NCI-H1694 (cell line): ENCODE data around the gene KCNK13.
"Not testable (repeated sequence)": the region's sequence is repeated elsewhere in the genome, so short reads cannot be mapped to it uniquely, and the experiment has no call there.

Experiments
- DNase-seq: peaks from one replicate; lab custom pipeline; 2025; lab: John Stamatoyannopoulos, UW

Gene KCNK13

DNA sequence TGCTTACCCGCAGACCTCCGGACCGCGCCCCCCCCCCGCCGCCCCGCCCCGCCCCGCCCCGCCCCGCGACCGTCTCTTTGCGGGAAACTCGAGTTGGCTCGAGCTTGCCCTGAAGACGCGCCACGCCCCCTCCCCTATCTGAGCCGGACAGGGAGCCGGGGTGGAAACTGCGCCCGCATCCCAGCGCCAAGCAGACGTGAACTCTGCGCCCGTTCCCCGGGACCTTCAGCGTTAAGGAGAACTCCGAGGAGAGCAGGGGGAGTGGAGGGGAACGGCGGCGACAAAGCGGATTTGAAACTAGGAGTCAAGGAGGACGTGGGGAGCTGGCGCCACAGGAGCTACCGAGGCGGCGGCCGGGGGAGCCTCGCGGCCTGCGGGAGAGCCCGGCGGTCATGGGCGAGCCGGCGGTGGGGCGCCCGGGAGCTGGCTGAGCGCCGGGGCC, at the start of gene KCNK13:
Gene KCNK13, plus strand, starts transcription at position 310 of the 442 bp plus-strand sequence. CDS start 212 bp downstream, outside the sequence.
- DNase-seq: no peak

DNA sequence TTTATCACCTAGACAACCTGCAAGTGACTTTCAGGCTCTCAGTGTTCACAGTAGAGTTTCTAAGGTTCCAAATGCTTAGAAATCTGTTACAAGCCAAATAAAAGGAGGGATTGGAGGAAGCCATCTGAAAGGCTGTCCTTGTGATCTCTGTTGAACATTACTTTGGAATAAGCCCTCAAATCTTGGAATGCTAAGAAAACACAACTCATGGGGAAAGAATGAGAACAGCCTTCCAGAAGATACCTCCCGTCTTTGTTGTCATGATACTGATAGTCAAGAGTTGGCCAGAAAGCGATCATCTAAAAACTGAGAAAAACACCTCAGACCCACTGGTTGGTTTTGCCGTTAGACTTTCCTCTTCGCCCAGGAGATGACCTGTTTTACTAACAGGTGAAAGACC, 44.4 kb upstream of the KCNK13 start:
- DNase-seq: no peak

DNA sequence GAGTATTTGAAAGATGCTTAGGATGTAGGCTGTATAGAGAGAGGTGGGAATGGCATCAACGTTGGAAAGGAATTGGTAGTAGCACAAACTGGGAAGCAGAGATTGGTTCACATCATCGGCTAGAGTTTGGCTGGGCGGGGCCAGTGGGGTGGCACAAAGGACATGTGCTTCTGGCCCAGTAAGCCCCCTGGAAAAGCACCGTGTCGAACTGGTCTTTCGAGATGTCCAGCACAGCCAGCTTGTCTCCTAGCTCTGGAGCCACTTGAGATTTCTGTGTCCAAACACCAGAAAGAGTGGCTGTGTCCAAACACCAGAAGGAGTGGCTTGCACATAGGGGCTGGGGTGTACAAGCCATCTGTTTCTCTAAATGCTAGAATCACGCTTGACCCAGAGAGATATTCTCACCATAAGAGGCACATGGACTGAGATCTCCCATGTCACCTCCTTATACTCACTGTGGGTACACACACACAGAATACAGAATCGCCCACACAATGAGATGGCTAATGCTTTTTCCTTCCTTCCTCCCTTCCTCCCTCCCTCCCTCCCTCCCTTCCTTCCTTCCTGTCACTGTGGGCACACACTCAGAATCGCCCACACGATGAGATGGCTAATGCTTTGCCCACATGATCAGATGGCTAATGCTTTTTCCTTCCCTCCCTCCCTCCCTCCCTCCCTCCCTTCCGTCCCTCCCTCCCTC, 41.8 kb upstream of the KCNK13 start:
- DNase-seq: no peak

DNA sequence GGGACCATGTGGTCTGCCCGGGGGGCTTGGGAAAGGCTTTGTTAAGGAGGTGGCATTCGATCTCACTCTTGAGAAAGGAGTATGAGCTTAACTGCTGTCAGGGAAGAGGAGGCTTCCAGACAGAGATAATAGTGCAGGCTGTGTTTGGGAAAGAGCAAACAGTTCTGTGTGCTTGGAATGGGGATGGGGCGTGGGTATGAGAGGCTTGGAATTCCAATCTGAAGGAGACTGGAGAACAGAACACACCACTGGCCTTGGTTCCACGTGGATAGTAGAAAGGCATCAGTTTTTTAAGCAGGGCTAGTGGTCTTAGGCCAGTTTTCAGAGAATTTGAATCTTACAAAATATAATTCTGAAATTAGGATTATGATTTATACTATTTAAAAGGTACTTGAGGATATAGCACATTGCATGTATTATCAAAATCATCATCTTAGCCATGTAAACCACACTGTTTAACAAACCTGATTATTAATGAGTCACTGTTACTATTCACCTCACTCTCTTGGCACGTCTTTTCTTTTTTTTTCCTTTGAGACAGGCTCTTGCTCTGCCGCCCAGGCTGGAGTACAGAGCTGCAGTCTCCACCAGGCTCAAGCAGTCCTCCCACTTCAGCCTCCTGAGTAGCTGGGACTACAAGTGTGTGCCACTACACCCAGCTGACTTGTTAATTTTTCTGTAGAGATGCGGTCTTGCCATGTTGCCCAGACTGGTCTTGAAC, 38.5 kb upstream of the KCNK13 start:
- DNase-seq: no peak

DNA sequence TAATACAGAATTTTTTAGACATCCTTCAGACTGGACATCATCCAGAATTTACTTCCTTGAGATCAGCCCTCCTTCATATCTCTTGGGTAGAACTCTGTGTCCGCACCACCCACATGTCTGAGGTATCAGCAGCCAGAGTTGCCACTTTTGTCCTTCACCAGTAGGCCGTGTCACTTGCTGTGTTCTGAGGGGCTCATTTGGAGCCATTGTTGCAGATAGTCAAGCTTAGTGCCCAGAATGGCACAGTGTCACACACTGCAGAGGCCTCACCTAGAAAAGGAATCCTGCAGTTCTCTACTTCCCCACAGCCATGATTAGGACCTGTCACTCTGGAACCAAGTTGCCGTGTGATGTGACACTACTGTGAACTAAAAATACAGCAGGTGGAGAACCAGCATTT, 36.9 kb upstream of the KCNK13 start:
- DNase-seq: no peak

DNA sequence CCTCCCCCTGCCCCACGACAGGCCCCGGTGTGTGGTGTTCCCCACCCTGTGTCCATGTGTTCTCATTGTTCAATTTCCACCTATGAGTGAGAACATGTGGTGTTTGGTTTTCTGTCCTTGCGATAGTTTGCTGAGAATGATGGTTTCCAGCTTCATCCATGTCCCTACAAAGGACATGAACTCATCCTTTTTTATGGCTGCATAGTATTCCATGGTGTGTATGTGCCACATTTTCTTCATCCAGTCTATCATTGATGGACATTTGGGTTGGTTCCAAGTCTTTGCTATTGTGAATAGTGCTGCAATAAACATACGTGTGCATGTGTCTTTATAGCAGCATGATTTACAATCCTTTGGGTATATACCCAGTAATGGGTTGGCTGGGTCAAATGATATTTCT, 35.2 kb upstream of the KCNK13 start:
- not testable (repeated sequence) for DNase-seq

DNA sequence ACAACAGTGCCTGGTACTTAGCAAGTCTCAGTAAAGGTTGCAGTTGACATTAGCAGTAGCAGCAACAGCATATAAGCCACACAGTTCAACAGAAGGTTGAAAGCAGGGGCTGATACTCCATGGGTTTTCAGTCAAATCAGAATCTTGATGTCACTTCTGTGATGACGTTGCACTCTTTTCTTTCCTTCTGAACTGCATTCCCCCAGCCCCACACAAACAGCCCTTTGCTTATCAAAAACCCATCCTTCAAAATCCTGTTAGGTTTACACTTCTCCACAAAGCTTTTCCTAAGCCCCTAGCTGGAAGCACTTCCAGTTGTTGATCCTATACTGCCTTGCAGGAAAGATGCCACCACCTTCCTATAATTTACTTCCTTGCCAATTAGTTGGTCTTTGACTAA, 34.0 kb upstream of the KCNK13 start:
- DNase-seq: no peak

DNA sequence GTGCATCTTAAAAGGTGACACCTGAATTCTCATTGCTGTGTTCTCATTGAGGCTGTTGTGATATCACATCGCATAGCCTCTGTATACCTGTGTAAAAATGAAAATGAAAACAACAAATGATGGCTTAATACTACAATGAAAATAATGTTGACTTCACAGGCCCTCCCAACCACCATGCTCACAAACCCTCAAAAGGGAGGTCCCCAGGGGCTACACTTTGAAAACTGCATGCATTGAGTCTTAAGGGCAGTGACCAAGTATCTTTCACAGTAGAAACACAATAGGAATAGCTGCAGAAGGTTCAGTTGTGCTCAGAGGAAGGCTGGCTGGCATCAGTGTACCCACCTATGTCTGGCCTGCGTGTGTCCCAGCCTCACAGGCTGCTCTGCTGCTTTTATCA, 27.6 kb upstream of the KCNK13 start:
- DNase-seq: no peak

DNA sequence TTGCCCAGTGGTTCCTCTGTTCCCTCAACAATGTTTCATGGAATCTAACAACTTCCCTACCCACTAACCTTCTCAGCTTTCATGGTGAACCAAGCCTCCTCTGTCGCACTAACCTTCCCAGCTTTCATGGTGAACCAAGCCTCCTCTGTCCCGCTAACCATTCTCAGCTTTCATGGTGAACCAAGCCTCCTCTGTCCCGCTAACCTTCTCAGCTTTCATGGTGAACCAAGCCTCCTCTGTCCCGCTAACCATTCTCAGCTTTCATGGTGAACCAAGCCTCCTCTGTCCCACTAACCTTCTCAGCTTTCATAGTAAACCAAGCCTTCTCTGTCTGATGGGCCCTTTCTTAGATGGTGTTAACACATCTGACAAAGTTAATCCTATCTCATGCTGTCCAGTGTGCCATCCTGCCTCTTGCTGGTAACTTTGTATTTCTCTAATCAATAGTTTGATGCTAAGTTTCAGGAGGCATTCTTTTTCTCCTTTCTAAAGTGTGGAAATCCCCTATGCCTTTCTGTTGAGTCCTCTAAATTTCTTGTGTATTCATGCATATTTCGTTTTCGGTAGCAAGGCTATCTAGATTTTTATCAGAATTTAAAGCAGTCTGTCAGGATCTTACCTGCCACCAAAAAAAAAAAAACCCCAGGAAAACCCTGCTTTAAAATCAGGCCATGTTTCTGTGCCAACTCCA, 26.8 kb upstream of the KCNK13 start:
- DNase-seq: no peak

DNA sequence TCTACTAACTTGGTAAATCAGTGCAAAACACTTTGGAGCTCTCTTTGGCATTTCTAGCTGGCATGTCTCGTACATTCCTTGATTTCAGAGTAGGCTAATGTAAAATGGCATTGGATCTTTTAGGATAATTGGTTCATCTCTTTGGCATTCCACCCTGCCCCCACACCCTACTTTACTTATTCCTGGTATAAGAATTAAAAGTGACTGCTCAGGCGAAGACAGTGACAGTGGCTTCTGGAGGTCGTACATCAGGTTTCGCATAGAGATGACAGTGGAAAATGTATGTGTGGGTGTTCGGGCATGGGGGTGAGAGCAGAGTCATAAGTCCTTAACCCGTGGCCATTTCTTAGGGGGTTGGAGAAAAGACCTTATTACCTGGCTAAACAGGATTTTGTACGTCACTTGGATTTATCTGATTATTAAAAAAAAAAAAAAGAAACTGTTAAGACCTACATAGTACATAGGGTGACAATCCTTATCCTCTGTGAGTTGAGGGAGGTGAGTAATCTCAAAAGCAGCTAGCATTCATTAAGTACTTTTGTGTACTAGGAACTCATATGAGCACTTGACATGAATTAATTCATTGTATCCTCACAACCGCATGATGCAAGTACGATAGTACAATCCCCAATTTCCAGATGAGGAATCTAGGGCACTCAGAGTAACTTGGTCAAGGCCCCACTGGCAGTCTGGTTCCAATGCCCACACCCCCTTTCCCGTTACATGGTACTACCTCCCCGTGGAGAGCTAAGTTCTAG, 22.4 kb upstream of the KCNK13 start:
- no peak for DNase-seq

DNA sequence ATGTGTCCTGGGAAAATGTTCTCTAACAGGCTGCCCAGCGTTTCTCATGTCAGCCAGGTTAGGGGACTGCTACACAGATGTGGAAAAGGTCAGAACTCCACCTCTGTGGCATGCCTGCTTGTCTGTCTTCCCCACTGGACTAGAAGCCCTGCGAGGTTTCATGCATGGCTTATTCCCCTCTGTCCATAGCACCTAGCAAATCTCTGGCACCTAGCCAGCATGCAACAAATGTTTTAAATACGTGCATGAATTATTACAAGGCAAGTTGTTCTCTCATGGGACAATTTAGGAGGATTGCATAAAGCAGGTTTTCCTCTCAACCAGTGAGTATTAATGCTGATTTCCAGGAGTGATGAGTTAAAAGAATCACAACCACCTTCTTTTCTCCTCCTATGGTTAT, 21.4 kb upstream of the KCNK13 start:
- DNase-seq: no peak

DNA sequence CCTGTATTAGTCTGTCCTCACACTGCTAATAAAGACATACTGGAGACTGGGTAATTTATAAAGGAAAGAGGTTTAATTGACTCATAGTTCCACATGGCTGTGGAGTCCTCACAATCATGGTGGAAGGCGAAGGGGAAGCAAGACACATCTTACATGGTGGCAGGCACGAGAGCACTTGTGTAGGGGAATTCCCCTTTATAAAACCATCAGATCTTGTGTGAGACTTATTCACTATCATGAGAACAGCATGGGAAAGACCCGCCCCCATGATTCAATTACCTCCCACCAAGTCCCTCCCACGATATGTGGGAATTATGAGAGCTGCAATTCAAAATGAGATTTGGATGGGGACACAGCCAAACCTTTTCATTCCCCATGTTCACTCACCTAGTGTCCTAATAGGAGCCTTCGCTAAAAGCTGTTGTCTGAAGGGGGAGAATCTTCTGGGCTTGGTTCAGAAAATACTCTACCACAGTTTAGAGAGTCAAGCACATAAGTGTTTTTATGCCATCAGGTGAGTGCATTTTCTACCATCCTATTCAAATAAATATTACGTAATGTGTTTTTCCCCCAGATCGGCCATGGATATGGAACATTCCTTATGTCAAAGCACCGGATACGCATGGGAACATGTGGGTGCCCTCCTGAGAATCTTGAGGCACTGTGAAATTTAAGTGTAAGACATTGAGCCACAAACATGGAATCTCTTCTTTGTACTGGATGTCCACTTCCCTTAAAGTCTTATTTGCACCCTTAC, 19.1 kb upstream of the KCNK13 start:
- no peak for DNase-seq

DNA sequence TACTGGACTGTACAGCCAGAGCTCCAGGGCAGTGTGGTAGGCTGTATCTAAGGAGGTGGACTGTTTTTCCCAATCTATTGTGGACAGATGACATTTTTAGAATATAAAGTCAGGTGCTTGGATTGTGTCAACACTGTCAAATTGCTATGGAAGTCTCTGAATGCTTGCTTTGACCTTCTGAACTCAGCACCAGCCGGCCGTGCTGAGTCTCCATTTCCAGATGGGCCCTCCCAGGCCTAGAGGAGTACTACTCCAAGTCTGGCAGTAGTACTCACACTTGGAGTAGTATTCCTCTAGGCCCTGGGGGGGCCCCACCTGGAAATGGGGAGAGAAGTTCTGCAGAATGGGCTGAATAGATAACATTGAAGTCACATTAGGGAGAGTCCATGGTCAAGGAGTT, 16.2 kb upstream of the KCNK13 start:
- no peak for DNase-seq

DNA sequence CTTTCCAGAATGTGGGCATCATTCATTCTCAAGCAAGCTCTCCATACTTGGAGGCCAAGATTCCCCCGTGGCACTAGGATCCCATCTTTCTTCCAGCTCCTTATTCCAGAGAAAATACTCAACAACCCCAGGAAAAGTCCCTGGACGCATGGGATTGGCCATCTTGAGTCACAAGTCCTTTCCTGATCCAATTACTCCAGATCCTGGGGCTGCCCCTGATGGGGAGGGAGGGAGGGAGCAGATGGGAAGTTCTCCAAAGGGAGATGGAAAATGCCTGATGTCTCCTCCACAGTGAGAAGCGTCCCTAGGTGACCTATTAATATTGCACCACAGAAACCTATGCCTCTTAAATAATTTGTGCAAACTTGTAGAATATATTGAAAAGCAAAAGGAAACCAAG, 12.4 kb upstream of the KCNK13 start:
- DNase-seq: no peak

DNA sequence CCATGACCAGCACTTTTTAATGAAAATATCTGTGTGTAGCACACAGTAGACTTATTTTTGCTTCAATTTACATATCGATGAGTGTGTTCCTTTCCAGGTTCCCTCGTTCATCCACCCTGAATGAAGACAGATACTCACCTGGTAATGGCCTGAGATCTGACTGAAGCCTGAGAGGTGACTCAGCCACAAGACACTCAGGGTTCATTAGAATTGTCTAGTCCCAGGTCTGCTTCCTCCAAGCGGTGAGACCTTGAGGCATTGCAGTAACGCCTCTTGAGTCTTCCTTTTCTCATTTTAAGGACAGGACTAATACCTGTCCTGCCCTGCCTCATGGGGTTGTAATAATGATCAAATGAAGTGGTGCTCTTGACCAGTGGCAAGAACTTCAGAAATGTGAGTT, 11.5 kb upstream of the KCNK13 start:
- no peak for DNase-seq

DNA sequence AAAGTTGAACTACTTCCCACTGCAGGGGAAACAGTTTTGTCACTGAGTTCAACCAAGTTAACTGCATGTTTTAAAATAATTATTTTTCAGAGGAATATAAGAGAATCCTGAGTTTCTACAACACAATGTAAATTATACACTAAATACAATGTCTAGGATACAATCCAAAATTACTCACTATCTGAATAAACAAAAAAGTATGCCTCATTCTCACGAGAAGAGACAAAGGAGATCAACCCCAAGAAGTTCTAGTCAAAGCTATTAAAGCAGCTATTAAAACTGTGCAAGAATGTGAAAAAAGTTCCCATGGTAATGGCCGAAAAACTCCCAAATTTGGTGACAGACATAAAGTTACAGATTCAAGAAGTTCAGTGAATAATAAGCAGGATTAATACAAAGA, 8.8 kb upstream of the KCNK13 start:
- no peak for DNase-seq

DNA sequence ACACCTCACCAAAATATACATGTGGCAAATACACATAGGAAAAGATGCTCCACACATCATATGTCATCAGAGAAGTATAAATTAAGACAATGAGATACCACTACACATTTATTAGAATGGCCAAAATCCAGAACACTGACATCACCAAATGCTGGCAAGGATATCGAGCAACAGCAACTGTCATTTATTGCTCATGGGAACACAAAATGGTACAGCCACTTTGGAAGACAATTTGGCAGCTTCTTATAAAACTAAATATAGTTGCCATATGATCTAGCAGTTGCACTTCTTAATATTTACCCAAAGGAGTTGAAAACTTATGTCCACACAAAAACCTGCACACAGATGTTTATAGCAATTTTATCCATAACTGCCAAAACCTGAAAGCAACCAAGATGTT, 7.0 kb upstream of the KCNK13 start:
- DNase-seq: no peak

DNA sequence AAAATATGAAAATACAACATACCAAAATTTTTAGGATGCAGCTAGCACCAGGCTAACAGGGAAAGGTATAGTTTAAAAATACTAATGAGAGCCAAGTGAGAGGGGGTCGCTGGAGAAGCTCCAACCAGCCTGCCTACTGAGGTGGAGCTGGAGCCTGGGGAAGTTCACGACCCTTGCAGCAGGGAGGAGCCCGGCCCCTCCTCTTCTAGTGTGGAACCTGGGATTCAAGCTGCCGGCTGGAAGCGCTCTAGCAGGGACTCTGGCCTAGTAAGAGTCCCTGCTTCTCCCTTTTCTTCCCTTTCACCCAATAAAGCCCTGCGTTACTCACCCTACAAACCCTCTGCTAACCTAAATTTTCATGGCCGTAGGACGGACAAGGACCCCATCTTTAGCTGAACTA, 5.0 kb upstream of the KCNK13 start:
- no peak for DNase-seq

DNA sequence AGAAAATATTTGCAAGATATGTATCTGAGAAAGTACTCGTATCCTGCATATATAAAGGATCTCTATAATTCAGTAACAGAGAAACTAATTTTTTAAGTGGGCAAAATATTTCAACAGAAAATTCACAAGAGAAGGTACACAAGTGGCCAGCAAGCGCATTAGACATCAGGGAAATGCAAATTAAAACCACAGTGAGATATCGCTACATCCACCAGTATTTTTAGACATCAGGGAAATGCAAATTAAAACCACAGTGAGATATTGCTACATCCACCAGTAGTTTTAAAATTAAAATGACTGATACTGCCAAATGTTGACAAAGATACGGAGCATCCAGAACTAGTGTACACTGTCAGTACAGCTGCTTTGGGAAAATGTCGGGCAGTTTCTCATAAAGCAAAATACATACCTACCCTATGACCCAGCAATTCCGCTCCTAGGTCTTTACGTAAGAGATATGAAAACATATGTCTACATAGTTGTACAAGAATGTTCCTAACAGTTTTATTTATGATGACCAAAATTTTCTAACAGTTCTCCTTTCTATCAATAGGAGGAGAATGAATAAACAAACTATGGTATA, 2.8 kb upstream of the KCNK13 start:
- no peak for DNase-seq

DNA sequence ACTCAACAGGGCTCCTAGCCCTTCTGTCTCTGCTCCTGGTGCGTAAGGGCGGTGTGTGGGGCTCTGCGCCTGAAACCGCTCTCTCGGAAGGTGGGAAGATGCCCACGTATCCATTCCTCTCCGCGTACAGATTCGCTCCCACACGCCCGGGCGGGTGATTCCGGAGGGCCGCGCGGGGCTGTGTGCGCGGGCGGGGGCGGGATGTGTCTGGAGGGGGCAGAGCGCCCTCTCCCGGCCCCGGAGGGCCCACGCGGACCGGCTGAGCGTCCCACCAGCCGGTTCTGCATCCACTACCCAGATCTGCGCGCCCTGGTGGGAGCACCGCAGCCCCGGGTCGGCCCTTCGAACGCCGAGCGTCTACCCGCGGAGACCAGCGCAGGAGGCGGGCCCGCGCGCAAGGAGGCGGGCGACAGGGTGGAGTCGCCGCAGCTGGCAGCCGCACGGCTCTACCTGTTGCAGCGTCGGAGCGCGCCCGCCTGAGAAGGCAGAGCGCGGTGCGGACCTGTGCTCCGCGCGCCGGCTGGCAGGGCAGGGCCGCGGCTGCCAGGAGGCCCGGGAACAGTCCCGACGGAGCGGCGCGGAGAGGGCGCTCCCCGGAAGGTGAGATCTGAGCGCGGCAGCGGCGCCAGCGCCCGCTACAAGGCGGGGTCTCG, 1.4 kb upstream of the KCNK13 start:
- peak; percentile 84 for DNase-seq
